H1 (cell line): Measurements from ENCODE around the gene PRKAG3. TPM values are rescaled to one million over a fixed set of nuclear protein-coding genes. Genes with fewer than 3 reads are reported as not detected.

ENCODE experiments used
- CTCF ChIA-PET: fragments of 300-600 bp; sonication (Branson Sonifier 250); formaldehyde crosslinking; loops from one replicate; lab custom pipeline; 2021; ENCODE audit not compliant: partially characterized antibody; lab: Charles Lee
- POLR2A ChIA-PET: fragments of 300-600 bp; sonication (Branson Sonifier 250); formaldehyde crosslinking; loops from one replicate; lab custom pipeline; 2021; ENCODE audit warnings: inconsistent platforms; ENCODE audit not compliant: partially characterized antibody; lab: Charles Lee
- DNase-seq, 2 experiments: peaks; one replicate each; pipeline versions ENCODE4 v3.0.0 to v3.0.0-alpha.2; 2010 to 2022; ENCODE audit warnings: low spot score in 2 of 2, low read depth in 1 of 2, mixed read lengths in 1 of 2
- FAIRE-seq: peaks from 2 replicates; lab custom pipeline; 2011; peaks lifted over from hg19 to GRCh38; lab: Jason Lieb, UNC
- H2AFZ ChIP-seq: 2 replicates; pipeline ENCODE4 v1.8.1; 2012; ENCODE audit warnings: low read length, inconsistent platforms
- H2AK5ac ChIP-seq: 2 replicates; pipeline ENCODE4 v1.6.1; 2013; ENCODE audit warnings: low read depth, low read length
- H2BK120ac ChIP-seq: replicated peaks from 2 replicates; pipeline ENCODE3; 2013; ENCODE audit warnings: low read depth, low read length, inconsistent platforms
- H2BK12ac ChIP-seq: 2 replicates; pipeline ENCODE4 v1.6.1; 2013; ENCODE audit warnings: low read depth, low read length
- H2BK15ac ChIP-seq: 2 replicates; pipeline ENCODE4 v1.6.1; 2013; ENCODE audit warnings: low read length
- H2BK20ac ChIP-seq: 2 replicates; pipeline ENCODE4 v1.6.1; 2013; ENCODE audit warnings: low read length
- H2BK5ac ChIP-seq: 2 replicates; pipeline ENCODE4 v1.6.1; 2013; ENCODE audit warnings: low read depth, low read length
- H3K14ac ChIP-seq: 2 replicates; pipeline ENCODE4 v1.6.1; 2013; ENCODE audit warnings: inconsistent platforms; ENCODE audit not compliant: insufficient read length
- H3K18ac ChIP-seq: 2 replicates; pipeline ENCODE4 v1.6.1; 2013; ENCODE audit warnings: low read length; ENCODE audit errors: extremely low read depth
- H3K23ac ChIP-seq: 2 replicates; pipeline ENCODE4 v1.6.1; 2013; ENCODE audit warnings: inconsistent platforms; ENCODE audit not compliant: insufficient read length
- H3K23me2 ChIP-seq: 2 replicates; pipeline ENCODE4 v1.6.1; 2013; ENCODE audit warnings: low read depth, low read length
- H3K27ac ChIP-seq: 2 replicates; pipeline ENCODE4 v1.6.1; 2011; ENCODE audit warnings: low read depth, low read length, inconsistent platforms
- H3K27me3 ChIP-seq, 4 experiments: replicated peaks in 1 of 4; 1 replicate in 1 of 4; 2 replicates in 3 of 4; pipeline versions ENCODE4 v1.6.1 to v1.8.1; 2011 to 2013; ENCODE audit warnings: low read length in 3 of 4, mild to moderate bottlenecking in 3 of 4, inconsistent platforms in 2 of 4, mixed read lengths in 2 of 4, moderate library complexity in 1 of 4; ENCODE audit not compliant: control insufficient read depth in 3 of 4, insufficient read depth in 3 of 4; ENCODE audit errors: extremely low read depth in 1 of 4
- H3K36me3 ChIP-seq, 4 experiments: 2 replicates each; pipeline versions ENCODE4 v1.6.1 to v1.8.1; 2011 to 2013; ENCODE audit warnings: mild to moderate bottlenecking in 4 of 4, low read length in 3 of 4, moderate library complexity in 2 of 4, control low read depth in 1 of 4, inconsistent platforms in 1 of 4; ENCODE audit not compliant: insufficient read depth in 4 of 4, control insufficient read depth in 2 of 4
- H3K4ac ChIP-seq: replicated peaks from 2 replicates; pipeline ENCODE3; 2013; ENCODE audit warnings: low read length, low read depth, mixed read lengths, inconsistent platforms; ENCODE audit not compliant: insufficient read length
- H3K4me1 ChIP-seq, 4 experiments: replicated peaks in 1 of 4; 1 replicate in 1 of 4; 2 replicates in 3 of 4; pipeline versions ENCODE4 v1.6.1 to v1.8.1; 2011 to 2013; ENCODE audit warnings: low read length in 3 of 4, inconsistent platforms in 2 of 4, mixed read lengths in 1 of 4; ENCODE audit not compliant: insufficient read depth in 4 of 4, control insufficient read depth in 3 of 4
- H3K4me2 ChIP-seq, 2 experiments: 2 replicates each; pipeline versions ENCODE4 v1.6.1 to v1.8.1; 2011 to 2013; ENCODE audit warnings: low read depth in 2 of 2, low read length in 2 of 2, control low read depth in 1 of 2, inconsistent platforms in 1 of 2, mild to moderate bottlenecking in 1 of 2; ENCODE audit not compliant: insufficient read depth in 1 of 2
- H3K4me3 ChIP-seq, 4 experiments: fragments of 200-600, 300-600 bp in 1 of 4; sonication (generic), shearing (Covaris generic), sonication (Bioruptor Twin) in 1 of 4; 2 replicates each; pipeline versions ENCODE4 v1.5.1 to v1.8.1; 2011 to 2016; ENCODE audit warnings: low read length in 4 of 4, low read depth in 3 of 4, control low read depth in 2 of 4, inconsistent platforms in 2 of 4, mild to moderate bottlenecking in 2 of 4, mixed read lengths in 1 of 4, moderate library complexity in 1 of 4; ENCODE audit not compliant: insufficient read depth in 2 of 4; ENCODE audit errors: extremely low read depth in 1 of 4
- H3K56ac ChIP-seq: replicated peaks from 2 replicates; pipeline ENCODE3; 2013; ENCODE audit warnings: low read depth, mild to moderate bottlenecking, mixed read lengths, low read length, inconsistent platforms; ENCODE audit not compliant: insufficient read length
- H3K79me1 ChIP-seq: 2 replicates; pipeline ENCODE4 v1.6.1; 2013; ENCODE audit warnings: low read depth, low read length, control low read depth
- H3K79me2 ChIP-seq, 2 experiments: 2 replicates each; pipeline versions ENCODE4 v1.6.1 to v1.8.1; 2012 to 2013; ENCODE audit warnings: low read length in 2 of 2, mild to moderate bottlenecking in 2 of 2, inconsistent platforms in 1 of 2; ENCODE audit not compliant: insufficient read depth in 2 of 2, control insufficient read depth in 1 of 2
- H3K9ac ChIP-seq, 4 experiments: replicated peaks in 1 of 4; 1 replicate in 1 of 4; 2 replicates in 3 of 4; pipeline versions ENCODE4 v1.6.1 to v1.8.1; 2011 to 2013; ENCODE audit warnings: low read depth in 3 of 4, low read length in 3 of 4, control low read depth in 2 of 4, mild to moderate bottlenecking in 2 of 4, moderate library complexity in 2 of 4, inconsistent platforms in 1 of 4; ENCODE audit errors: extremely low read depth in 1 of 4
- H3K9me3 ChIP-seq, 2 experiments: 2 replicates each; pipeline versions ENCODE4 v1.6.1 to v1.8.1; 2012 to 2013; ENCODE audit warnings: mild to moderate bottlenecking in 2 of 2, moderate library complexity in 2 of 2, control low read depth in 1 of 2, inconsistent platforms in 1 of 2, low read depth in 1 of 2, low read length in 1 of 2, mixed read lengths in 1 of 2; ENCODE audit not compliant: insufficient read depth in 2 of 2
- H4K20me1 ChIP-seq, 2 experiments: replicated peaks in 1 of 2; 2 replicates each; pipeline versions ENCODE3 to v1.8.1; 2011 to 2013; ENCODE audit warnings: inconsistent platforms in 2 of 2, low read length in 2 of 2, mild to moderate bottlenecking in 1 of 2; ENCODE audit not compliant: insufficient read depth in 2 of 2, control insufficient read depth in 1 of 2
- H4K5ac ChIP-seq: 2 replicates; pipeline ENCODE4 v1.6.1; 2013; ENCODE audit warnings: low read length, low read depth, mixed read lengths, inconsistent platforms; ENCODE audit not compliant: insufficient read length
- H4K8ac ChIP-seq: 2 replicates; pipeline ENCODE4 v1.8.0; 2013; ENCODE audit warnings: mild to moderate bottlenecking, moderate library complexity, low read length, inconsistent platforms; ENCODE audit not compliant: insufficient read depth; ENCODE audit errors: extremely low read depth
- H4K91ac ChIP-seq: replicated peaks from 2 replicates; pipeline ENCODE3; 2013; ENCODE audit warnings: low read length, mixed read lengths, inconsistent platforms; ENCODE audit not compliant: insufficient read length
- EP300 ChIP-seq, 2 experiments: IDR thresholded peaks; 1 replicate in 1 of 2; 2 replicates in 1 of 2; pipeline ENCODE4 v1.6.1; 2011 to 2012; ENCODE audit warnings: low read depth in 2 of 2, low read length in 2 of 2, mild to moderate bottlenecking in 2 of 2, borderline replicate concordance in 1 of 2, inconsistent platforms in 1 of 2, moderate library complexity in 1 of 2
- FOSL1 ChIP-seq: IDR thresholded peaks from 2 replicates; pipeline ENCODE4 v1.6.1; 2011; ENCODE audit warnings: mild to moderate bottlenecking, low read depth, low read length, moderate library complexity; ENCODE audit not compliant: insufficient read depth
- PHF8 ChIP-seq: fragments of 200-600 bp; sonication (generic); conservative IDR thresholded peaks from 2 replicates; pipeline ENCODE4 v1.7.1; 2012; ENCODE audit warnings: low read depth, mild to moderate bottlenecking, inconsistent platforms, low read length, moderate library complexity
- SIRT6 ChIP-seq: IDR thresholded peaks from one replicate; pipeline ENCODE4 v1.7.1; 2012; ENCODE audit warnings: low read length, inconsistent platforms
- WGBS, 2 experiments: shearing (Covaris generic) in 1 of 2; methylation state at CpG; one replicate each; pipeline versions ENCODE4 v1.1.6 to v1.1.7; 2013 to 2015; ENCODE audit warnings: low lambda C conversion rate in 2 of 2, mixed read lengths in 2 of 2, inconsistent platforms in 1 of 2, low coverage in 1 of 2, missing lambda C conversion rate in 1 of 2; ENCODE audit not compliant: insufficient replicate concordance in 2 of 2, insufficient coverage in 1 of 2, insufficient read length in 1 of 2; ENCODE audit errors: extremely low coverage in 1 of 2, missing lambda C conversion rate in 1 of 2; 5-methylcytosine and 5-hydroxymethylcytosine counted together
- polyA plus RNA-seq, 7 experiments: library from polyadenylated mRNA; depleted of rRNA in 3 of 7; stranded (reverse) in 5 of 7; unstranded in 2 of 7; fragments of >200 nt in 5 of 7; fragments of 200-250 nt in 2 of 7; gene quantifications; 1 replicate in 5 of 7; 2 replicates in 1 of 7; 4 replicates in 1 of 7; pipeline versions ENCODE4 v1.2.1 to v1.2.3, GENCODE V29; 2011 to 2013; ENCODE audit warnings: missing spikeins in 2 of 7, mixed read lengths in 2 of 7
- total RNA-seq: library from RNA; stranded (reverse); fragmentation: NEBNext Ultra II Directional; extraction: Animal tissue kit (Norgen Biotek cat#: 25700); gene quantifications from 2 replicates; pipeline ENCODE4 v1.2.1, GENCODE V29; 2021
- TF ChIP-seq, protein P1 (sequence below): IDR thresholded peaks from 2 replicates; pipeline ENCODE4 v1.6.1; 2012; ENCODE audit warnings: inconsistent platforms
- TF ChIP-seq, protein P2 (sequence below): IDR thresholded peaks from 2 replicates; pipeline ENCODE4 v1.6.1; 2012; ENCODE audit warnings: low read length, inconsistent platforms
- TF ChIP-seq, protein P3 (sequence below): IDR thresholded peaks from 2 replicates; pipeline ENCODE4 v1.6.1; 2011; ENCODE audit warnings: low read length, improper control_type of control experiment

Gene PRKAG3
- total and polyA plus RNA-seq, 2 of the 8 experiments (the other 6 are each of a cell fraction or from before 2014, with no cell fraction given), result not detected

DNA sequence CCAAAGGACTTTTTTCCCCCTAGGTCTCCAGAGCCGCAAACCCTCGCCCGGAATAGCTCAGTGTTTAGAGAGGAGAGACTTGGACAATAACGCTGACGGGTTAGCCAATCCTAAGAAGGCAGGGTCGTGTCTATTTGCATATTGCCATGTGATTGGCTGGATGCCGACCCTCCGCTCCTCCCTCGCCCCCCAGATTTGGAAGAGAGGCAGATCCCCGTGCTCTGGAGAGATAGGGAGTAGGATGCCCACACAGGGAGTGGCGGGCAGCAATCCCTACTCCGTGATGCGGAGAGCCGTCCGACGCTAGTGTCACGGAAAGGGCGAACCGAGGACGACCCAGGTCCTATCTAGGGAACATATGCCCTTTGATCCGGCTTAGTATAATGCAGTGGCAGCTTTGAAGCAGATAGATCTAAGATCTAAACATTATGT lies 29.4 kb upstream of the PRKAG3 start:
- no peak overlapping the region for H2AK5ac ChIP-seq
- H4K20me1 ChIP-seq, result peaks cover 11 to 17% of the 10 kb centered on the region in 2 experiments
- peaks cover 6 to 33% (median 17%) of the 10 kb centered on the region in 4 experiments for H3K4me1 ChIP-seq
- H2BK5ac ChIP-seq, result no peak overlapping the region
- no peak overlapping the region for H3K14ac ChIP-seq
- H3K9ac ChIP-seq, result no peak overlapping the region
- no peak overlapping the region for H2BK120ac ChIP-seq
- no peak overlapping the region for H3K18ac ChIP-seq
- no peak overlapping the region for H3K4ac ChIP-seq
- H4K5ac ChIP-seq, result no peak overlapping the region
- 1% methylated on average over 20 of the region's 21 CpGs; no CpG with 5 or more reads in 1 of the 2 experiments for WGBS, 2 experiments
- peak overlapping the region; percentile 61 to 72 for H3K4me2 ChIP-seq
- no peaks in the 10 kb centered on the region for H3K79me1 ChIP-seq
- peak overlapping the region in 2 of 4 experiments; percentile 19 to 53; a peak in 3 of 8 replicates for H3K4me3 ChIP-seq
- peaks cover 67 to 94% (median 90%) of the 10 kb centered on the region in 4 experiments for H3K27me3 ChIP-seq
- no peak overlapping the region for H3K27ac ChIP-seq
- DNase-seq (peak; percentile 80 to 82), FAIRE-seq (peak; percentile 99)
- ChIA-PET CTCF (interaction anchor here (0.8 to 7.4 kb wide), 12 partner anchors 9 to 634 kb away, joined by 3 to 83 read pairs (median 4); no protein-coding TSS in a partner anchor), POLR2A (interaction anchor here (1.0 to 2.1 kb wide), 4 partner anchors 11 to 120 kb away, joined by 3 to 7 read pairs (median 4); no protein-coding TSS in a partner anchor)
- no peaks in the 10 kb centered on the region for H3K79me2 ChIP-seq
- H3K36me3 ChIP-seq, result peaks cover 0 to 2% (median 0%) of the 10 kb centered on the region in 4 experiments; a peak in 1 of 8 replicates
- no peak for TF ChIP-seq EP300 (IDR thresholded peaks at IDR 0.05; ENCODE audit: borderline replicate concordance in 1 of 2, low read depth in 2 of 2, low read length in 2 of 2)
- TF ChIP-seq, protein P1, sequence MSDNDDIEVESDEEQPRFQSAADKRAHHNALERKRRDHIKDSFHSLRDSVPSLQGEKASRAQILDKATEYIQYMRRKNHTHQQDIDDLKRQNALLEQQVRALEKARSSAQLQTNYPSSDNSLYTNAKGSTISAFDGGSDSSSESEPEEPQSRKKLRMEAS, result peak; percentile 12; the same call in 1 of the 2 replicates
- TF ChIP-seq, protein P2, sequence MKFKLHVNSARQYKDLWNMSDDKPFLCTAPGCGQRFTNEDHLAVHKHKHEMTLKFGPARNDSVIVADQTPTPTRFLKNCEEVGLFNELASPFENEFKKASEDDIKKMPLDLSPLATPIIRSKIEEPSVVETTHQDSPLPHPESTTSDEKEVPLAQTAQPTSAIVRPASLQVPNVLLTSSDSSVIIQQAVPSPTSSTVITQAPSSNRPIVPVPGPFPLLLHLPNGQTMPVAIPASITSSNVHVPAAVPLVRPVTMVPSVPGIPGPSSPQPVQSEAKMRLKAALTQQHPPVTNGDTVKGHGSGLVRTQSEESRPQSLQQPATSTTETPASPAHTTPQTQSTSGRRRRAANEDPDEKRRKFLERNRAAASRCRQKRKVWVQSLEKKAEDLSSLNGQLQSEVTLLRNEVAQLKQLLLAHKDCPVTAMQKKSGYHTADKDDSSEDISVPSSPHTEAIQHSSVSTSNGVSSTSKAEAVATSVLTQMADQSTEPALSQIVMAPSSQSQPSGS, result no peak
- TF ChIP-seq PHF8, result no peak
- TF ChIP-seq FOSL1, result no peak
- TF ChIP-seq, protein P3, sequence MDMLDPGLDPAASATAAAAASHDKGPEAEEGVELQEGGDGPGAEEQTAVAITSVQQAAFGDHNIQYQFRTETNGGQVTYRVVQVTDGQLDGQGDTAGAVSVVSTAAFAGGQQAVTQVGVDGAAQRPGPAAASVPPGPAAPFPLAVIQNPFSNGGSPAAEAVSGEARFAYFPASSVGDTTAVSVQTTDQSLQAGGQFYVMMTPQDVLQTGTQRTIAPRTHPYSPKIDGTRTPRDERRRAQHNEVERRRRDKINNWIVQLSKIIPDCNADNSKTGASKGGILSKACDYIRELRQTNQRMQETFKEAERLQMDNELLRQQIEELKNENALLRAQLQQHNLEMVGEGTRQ, result peak; percentile 28
- no peak for TF ChIP-seq SIRT6
- H2AFZ ChIP-seq, result no peak overlapping the region
- H2BK20ac ChIP-seq, result no peak overlapping the region
- H4K91ac ChIP-seq, result no peak overlapping the region
- 0 out of 2 replicates have a peak overlapping the region, but pooled peaks have one; percentile 67 for H2BK15ac ChIP-seq
- no peak overlapping the region for H4K8ac ChIP-seq
- H3K23me2 ChIP-seq, result peaks cover 5% of the 10 kb centered on the region; the same call in 1 of the 2 replicates
- no peak overlapping the region for H2BK12ac ChIP-seq
- H3K9me3 ChIP-seq, result no peaks in the 10 kb centered on the region
- no peak overlapping the region for H3K23ac ChIP-seq
- H3K56ac ChIP-seq, result no peak overlapping the region
